CD4-positive, alpha-beta T cell treated with Interleukin-17A for 1 hour (primary cell): Measurements from ENCODE around the gene COQ10A.
A peak's percentile ranks its signal among the peaks of the same experiment; 100 is the strongest.
"Not testable (repeated sequence)": the region's sequence is repeated elsewhere in the genome, so short reads cannot be mapped to it uniquely, and the experiment has no call there.

Source experiments
- DNase-seq: peaks from one replicate; pipeline ENCODE4 v3.0.0-alpha.2; 2020

The COQ10A gene

DNA sequence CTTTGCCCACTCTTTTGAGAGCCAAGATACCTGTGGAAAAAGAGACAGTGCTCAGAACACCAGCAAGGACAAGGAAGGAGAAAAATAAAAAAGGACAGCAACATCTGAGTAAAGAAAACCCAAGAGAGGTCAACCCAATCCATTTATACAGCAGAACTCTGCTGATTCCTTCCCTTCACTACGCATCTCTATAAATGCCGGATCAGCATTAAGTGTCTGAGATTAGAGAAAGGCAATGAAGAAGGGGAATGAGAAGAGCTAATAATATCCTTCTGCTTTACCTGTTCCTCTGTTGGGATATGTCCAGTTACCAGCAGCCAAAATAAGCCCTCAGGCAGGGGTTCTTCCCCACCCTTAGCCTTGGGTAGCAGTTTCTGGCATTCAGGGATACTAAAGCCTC, 15.8 kb downstream of the COQ10A start:
- no peak for DNase-seq

DNA sequence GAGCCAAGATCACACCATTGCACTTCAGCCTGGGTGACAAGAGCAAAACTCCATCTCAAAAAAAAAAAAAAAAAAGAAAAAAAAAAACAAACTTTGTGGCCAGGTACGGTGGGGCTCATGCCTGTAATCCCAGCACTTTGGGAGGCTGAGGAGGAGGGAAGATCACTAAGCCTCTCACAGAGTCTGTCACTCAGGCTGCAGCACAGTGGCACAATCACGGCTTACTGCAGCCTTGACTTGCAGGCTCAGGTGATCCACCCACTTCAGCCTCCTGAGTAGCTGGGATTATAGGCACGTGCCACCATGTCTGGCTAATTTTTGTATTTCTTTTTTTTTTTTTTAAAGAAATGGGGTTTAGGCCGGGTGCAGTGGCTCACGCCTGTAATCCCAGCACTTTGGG, 17.5 kb downstream of the COQ10A start:
- DNase-seq: not testable (repeated sequence)

DNA sequence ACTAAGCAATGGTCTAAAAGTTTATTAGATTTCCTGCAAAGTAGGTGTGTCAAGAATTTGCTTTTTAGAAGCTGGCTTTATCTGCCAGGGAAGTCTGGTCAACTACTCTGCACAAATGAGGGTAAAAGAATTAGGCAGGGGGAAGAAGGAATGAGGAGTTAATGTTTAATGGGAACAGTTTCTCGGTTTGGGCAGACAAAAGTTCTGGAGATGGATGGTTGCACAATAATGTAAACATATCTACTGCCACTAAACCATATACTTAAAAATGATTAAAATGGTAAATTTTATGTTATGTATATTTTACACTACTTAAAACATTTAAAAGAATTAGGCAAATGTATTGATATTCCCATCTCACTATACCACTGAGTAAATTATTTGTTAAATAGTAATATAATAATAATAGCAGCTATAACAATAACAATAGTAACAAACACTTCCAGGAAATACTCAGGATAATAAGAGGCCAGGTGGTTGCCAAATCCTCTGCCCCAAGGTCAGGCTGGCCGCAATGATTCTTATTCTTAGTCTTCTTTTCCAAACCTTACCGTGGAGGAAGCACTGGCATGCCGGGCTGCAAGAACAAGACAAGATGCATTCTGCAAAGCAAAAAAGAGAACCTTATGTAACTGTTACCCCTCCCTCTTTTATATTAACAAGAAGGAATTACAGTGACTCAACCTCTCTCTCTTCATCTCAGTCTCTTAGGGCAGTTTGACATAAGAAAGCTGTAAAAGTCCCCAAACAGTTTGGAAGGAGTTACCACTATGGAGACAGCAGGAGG, 19.5 kb downstream of the COQ10A start:
- DNase-seq: no peak

DNA sequence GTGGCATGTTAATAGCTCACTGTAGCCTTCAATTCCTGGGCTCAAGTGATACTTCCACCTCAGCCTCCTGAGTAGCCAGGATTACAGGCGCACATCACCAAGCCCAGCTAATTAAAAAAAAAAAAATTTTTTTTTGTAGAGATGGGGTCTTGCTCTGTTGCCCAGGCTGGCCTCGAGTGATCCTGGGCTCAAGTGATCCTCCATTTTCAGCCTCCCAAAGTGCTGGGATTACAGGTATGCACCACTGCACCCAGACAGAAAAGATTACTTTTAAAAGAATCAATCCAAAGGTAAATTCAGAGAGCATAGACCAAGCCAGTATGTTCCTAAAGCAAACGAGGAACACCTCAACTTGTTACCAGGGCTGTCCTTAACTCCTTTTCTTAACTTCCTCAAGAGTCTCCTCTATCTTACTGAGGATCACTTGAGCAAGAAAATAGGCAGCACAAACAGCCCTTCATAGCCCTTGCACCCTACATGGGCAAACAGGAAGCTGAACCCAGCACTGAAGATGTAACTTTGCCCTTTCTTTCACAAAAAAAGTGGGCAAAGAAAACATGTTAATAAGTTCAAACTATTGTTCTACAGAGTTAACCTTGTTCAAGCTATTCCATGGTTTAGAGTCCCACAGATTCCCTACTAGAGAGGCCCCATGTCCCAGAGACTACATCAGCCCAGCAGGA, 22.1 kb downstream of the COQ10A start:
- DNase-seq: no peak

DNA sequence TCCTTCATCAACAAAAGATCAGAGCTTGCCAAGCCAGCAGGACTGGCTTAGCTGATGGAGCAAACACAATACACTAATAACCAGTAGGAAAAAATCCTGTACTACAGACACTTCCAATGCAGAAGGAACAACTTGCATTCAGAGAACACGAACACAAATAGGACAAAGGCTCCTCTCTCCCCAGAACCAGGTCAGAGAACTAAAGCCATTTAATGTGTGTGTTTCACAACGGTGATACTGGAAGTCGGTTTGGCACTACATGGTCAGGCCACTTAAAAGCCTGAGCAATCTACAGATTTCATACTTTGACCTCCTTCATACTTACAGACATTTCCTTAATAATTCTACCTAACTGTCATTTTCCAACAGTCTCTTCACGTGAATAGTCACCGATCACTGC, 27.1 kb downstream of the COQ10A start:
- DNase-seq: no peak

DNA sequence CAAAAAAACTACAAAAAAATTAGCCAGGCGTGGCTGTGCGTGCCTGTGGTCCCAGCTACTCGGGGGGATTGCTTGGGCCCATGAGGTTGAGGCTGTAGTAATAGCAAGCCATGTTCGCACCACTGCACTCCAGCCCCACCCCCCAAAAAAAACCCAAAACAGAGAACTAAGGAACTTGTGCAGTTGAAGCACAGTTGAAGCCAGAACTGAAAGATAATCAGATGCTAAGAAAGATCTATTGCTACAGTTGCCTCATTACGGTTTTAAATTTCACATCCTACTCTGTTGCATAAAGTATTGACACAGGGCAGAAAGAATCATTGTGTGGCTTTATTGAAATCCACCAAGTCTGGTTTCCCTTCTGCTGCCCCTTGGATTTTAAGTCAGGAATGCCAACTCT, 29.6 kb downstream of the COQ10A start:
- DNase-seq: no peak

DNA sequence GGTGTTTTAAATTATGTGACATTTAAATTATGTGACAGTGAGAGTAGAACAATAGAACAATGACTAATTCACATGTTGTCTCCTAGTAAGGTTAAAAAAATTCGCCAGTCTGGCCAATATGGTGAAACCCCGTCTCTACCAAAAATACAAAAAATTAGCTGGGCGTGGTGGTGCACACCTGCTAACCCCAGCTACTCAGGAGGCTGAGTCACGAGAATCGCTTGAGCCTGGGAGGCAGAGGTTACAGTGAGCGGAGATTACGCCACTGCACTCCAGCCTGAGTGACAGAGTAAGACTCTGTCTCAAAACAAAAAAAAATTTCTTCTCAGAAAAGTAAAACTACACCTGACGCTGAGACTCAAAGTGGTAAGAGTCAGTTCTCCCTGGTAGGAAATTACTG, 30.7 kb downstream of the COQ10A start:
- DNase-seq: no peak

DNA sequence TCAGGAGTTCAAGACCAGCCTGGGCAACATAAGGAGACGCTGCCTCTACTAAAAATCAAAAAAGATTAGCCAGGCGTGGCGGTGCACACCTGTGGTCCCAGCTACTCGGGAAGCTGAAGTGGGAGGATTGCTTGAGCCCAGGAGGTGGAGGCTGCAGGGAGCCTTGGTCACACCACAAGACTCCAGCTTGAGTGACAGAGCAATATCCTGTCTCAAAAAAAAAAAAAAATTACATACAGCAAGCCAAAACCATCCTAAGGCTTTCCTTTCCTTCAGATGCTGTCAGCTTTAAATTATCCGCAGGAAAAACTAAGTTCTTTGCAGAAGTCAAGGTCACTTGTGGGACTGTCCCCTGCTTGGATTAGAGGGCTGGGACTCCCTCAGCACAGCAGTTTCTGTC, 32.1 kb downstream of the COQ10A start:
- no peak for DNase-seq

DNA sequence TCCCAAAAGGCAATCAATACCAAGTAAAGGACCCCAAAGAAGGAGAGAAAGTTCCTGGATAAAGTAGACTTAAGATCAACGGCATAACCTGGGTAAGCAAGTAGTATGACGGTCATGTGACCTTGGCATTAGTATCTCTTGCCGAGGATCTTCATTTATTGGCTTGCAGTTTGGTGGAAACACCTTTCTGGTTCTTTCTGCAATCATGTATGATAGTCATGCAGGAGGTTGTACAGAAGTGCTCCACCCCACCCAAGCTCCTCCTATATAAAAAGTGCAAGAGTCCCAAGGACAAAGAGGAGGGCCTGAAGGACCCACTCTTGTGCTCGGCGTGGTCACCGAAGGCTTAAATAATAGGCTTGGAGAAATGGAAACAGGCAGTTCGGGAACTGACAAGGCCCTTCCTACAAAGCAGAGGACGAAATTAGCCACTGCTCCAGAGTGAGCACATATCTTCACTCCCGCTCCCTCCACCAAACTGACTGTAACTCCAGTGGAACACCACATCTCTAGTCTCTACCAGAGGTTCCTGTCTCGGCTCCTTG, 32.6 kb downstream of the COQ10A start:
- peak; percentile 57 for DNase-seq

DNA sequence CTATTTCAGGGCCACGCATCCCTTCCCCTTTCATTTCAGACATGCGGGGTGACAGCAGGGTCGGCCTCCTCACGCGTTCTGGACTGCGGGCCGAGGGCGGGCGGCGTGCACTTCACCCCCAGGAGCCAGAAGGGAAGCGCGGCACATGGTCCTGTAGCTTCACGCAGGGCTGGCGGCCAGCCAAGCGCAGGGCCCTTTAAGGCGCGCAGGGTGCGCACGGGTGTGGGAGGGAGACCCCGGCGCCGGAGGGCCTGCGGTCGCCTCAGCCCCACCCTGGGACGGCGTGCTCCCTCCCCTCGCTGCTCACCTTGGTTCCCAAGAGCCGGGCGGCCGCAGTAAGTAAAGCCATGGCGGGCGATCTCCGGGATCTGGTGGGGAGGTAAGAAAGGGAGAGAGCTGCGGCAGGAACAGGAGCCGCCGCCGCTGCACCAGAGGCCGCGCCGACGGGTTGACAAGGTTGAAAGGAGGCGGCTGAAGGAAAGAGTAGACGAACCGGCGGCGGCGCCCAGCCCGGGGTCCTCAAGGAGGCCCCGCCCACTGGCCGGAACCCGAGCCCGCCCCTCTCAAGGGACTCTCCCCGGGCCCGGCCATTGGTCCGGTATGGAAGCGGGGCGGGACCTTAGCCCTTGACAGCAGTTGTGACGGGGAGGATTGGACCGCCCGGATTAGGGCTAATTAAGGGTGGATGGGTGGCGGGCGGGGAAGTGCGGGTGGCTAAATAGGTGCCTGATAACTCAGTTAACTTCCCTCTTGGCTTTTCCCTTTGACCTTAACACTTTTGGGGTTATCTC, 33.3 kb downstream of the COQ10A start, which contains the start of gene CS:
CS (minus strand) TSS at position 478 of the 791 bp plus-strand sequence; CDS start at position 349, 129 bp downstream.
- DNase-seq: peak; percentile 99

DNA sequence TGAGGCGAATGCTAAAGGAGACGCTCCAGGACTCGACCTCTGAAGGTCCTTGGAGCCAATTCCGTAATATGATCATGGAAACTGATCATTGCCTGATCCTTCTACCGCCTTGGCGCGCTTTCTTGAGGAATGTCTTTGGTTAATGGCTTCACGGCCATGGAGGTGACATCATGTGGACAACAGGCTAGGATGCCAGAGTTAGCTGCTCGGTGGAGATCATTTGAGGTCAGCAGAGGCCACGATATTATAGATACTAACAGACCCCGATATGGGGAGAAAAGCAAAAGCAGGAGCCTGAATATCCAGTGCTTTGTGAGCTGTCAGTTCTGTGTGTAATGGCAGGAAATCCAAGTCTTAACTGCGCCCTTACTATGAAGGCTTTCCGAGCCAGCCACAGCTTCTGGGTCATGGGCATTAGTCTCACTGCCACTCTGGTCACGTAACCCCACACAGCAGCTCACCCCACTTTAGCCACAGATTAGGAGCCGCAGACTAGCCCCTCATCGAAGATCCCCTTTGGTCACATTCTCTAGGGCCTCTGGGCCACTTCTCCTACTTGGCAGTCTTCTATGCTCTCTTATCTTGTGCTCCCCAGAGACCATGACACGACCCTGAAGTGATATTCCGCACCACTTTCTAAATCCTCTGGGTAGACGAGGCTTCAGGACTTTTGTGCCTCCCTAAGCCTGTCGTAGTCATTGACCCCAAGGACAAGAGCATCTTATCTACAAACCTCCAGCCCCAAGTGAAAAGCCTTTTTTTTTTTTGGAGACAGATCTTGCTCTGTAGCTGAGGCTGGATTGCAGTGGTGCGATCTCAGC, 34.1 kb downstream of the COQ10A start:
- DNase-seq: no peak

DNA sequence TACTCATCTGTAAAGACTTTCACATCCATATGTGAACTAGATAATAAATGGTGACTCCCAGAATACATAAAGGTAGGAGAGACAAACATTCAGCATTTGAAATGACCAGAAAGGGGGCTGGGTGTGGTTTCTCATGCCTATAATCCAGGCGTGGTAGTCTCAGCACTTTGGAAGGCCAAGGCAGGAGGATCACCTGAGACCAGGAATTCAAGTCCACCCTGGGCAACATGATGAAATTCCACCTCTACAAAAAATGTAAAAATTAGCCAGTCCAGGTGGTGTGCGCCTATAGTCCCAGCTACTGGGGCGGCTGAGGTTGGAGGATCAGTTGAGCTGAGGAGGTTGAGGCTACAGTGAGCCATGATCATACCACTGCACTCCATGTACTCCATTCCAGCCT, 37.5 kb downstream of the COQ10A start:
- no peak for DNase-seq

DNA sequence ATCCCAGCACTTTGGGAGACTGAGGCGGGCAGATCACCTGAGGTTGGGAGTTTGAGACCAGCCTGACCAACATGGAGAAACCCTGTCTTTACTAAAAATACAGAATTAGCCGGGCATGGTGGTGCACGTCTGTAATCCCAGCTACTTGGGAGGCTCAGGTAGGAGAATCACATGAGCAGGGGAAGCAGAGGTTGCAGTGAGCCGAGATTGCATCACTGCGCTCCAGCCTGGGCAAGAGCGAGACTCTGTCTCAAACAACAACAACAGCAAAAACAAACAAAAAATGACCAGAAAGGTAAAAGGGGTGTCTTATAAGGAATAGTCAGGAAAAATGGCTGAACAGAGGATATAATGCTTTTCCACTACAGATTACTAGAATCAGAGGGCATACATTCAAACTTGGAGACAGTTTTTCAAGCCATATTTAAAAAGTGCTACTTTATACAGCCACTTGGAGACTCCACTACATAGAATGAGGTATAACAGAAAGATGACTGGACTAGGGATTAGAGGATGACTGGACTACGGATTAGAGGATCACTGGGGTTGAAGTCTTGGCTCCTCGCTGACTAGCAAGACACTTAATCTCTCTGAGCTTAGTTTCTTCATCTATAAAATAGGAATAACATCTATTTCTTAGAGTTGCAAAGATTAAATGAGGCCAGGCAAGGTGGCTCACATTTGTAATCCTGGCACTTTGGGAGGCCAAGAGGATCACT, 38.3 kb downstream of the COQ10A start:
- no peak for DNase-seq

DNA sequence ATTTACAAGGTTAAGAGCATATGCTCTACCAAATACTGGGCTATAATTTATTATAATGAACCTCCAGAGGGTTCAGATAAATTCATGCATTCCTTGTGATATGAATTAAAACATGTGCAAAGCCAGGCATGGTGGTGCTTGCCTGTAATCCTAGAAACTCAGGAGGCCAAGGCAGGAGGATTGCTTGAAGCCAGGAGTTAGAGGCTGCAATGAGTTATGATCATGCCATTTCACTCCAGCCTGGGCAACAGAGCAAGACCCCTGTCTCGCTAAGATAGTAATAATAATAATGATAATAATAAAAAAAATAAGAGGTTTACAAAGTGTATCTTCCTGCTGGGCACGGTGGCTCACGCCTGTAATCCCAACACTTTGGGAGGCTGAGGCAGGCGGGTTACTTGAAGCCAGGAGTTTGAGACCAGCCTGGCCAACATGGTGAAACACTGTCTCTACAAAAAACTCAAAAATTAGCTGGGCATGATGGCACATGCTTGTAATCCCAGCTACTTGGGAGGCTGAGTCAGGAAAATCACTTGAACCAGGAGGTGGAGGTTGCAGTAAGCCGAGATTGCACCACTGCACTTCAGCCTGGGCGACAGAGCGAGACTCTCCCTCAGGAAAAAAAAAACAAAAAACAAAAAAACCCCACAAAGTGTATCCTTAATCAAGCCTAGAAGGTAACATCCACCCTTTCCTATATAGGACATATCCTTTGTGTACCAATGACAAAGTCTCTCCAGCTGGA, 40.7 kb downstream of the COQ10A start:
- DNase-seq: no peak

DNA sequence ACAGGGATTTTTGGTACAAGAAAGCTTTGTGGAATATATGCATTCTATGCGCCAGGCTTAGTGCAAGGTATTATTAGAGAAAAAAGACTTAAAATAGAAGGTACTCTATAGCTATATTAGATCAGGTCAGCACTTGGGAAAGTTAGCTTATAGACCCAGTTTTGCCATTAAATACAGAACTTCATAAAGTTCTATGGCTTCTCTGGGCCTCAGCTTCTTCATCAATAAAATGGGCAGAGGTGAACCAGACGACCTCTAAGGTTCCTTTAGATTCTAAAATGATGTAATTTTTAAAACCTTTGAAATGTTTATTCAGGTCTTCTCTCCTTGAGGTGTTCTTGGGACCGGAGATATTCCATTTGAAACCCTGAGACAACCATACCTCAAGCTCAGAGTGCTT, 42.0 kb downstream of the COQ10A start:
- DNase-seq: no peak

DNA sequence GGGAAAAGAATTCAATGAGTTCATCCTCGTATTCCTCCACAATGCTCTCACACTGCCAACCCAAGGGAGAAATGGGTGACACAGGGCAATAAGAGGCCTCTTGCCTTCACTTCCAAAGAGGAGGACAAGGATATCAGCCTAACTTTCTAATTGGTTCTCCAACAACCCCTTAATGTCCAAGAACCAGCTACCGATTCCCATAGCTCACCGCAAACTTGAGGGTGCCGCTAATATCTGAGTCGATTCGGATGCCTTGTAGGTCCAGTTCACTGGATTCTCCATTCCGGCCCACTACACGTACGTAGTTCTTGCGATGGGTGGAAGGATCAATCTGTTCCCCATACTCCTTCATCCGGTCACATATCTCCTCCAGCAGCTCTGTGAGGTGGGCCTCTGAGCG, 44.3 kb downstream of the COQ10A start:
- no peak for DNase-seq

DNA sequence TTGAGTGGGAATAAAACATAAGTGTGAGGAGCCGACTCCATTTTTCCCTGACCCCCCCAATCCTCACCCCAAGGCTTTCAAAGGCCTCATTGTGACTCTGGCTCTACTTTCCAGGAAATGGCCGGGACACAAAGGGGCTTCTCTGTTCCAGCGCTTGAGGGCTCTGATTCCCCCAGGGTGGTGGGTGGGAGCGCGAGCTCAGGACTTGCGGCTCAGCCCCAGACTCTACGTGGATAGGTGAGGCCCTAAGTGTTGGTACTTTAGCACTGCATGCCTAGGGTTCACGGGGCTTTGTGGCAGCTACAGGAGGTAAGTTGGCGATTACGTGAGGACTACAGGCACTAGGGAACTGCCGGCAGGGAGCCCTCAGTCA, 48.5 kb downstream of the COQ10A start:
- no peak for DNase-seq

DNA sequence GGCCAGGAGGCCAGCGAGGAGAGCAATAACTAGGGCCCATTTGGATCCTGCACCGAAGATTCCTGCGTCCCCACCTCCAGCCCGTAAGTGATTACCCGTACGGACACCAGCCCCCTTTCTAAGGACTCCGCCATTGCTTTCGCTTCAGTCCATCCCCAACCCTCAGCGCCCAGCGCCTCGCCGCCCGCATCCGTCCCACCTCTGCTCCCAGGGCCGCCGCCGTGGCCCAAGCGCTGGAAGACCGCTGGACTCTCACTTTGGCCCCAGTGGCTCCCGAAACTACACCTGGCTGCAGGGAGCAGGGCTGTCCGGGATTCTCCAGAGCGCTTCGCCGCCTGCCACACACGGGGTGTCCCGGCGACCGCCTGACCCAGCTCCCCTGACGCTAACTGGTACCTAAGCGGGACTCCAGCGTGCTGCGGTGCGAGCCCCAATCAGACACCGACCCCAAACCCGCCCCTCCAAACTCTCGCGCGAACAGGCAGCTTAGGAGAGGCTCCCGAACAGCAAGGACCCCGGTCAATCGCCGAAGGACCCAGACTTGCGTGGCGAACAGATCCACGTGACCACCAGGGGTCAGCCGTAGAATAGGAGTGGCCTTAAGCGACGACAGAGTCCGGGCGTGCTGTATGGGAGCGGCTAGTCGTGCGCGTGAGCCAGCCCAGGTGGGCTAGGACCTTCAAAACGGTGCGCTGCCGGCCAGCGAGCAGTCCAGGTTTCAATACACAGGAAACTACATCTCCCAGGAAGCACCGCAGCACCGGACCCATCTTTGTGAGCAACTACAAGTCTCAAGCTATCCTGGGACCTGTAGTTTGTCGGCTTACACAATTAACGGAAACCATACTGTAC, 49.1 kb downstream of the COQ10A start, which contains the start of gene CNPY2:
CNPY2 (minus strand) TSS at position 367 of the 852 bp plus-strand sequence. CDS start 771 bp downstream, outside the sequence.
- DNase-seq: peak; percentile 96

DNA sequence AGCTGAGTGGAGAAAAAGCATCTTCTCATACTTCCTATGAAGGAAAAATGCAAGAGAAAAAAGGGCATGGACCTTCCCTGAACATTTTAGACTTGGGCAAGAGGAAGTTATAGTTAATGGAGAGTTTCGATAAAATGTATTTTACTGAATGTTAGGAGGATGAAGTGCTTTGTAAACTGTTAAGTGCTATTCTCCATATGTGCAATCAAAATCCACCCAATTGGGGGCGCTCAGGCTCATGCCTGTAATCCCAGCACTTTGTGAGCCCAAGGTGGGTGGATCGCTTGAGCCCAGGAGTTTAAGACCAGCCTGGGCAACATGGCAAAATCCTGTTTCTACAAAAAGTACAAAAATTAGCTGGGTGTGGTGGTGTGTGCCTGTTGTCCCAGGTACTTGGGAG, 50.9 kb downstream of the COQ10A start:
- DNase-seq: no peak
